Superior temporal gyrus (tissue), 1 donor: ENCODE results near the gene HOMER2.
A peak's percentile ranks its signal among the peaks of the same experiment; 100 is the strongest.

Experiments
- DNase-seq: peaks from one replicate; pipeline ENCODE4 v3.0.0-alpha.2; 2016; ENCODE audit errors: extremely low spot score

HOMER2 gene

DNA sequence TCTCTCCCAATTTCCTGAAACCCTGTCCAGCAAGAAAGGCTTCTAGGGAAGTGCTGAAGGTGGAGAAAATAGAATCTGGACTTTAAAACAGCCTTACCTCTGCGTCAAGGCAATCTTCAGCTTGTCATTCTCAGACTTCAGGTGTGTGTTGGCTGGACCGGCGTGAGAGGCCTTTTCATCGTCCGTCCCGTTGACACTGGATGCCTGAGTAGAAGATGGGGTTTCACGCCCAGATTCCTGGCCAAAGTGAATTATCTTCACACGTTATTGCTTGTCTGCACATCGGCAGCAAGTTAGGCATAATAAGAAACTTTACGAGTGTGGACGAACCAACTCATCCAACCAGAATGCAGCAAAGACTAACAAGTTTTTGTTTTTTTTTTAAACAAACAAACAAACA is 93.6 kb downstream of the HOMER2 start:
- no peak for DNase-seq

GRCh38 chr15:82856397-82857170 is 95.9 kb downstream of the HOMER2 start:
- no peak for DNase-seq

DNA sequence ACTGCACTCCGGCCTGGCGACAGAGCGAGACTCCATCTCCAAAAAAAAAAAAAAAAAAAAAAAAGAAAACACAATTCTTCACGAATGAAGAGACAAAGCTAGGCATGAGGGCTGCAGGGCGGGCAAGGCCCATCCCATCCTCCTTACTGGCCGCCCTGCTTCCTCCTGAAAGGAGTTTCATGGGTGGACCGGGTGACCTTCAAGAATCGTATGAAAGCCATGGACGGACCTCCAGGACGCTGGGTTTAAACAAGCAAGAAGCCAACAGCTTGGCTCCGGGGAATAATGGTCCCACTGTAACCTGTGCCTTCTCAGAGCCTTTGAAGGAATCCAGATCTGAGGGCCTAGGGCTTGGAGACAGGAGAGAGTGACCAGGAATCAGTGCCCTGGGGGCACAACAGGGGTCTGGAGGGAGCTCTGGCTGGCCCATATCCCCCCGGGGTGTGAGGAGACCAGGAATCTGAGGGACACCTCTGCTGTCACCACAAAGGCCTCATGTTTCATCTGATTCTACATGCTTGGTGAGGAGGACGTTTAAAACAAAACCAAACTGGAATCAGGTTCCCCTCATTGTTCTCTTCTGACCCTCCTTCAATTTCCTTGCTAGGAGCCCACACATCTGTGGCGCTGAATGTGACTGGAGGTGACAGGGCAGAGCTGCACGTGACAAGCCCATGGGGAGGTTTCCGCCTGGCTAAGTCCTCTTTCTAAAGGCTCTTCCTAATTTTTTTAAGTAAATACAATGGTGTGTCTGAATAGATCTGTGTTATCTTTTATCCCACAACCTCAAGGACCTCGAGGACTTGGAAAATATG is 97.0 kb downstream of the HOMER2 start:
- no peak for DNase-seq

DNA sequence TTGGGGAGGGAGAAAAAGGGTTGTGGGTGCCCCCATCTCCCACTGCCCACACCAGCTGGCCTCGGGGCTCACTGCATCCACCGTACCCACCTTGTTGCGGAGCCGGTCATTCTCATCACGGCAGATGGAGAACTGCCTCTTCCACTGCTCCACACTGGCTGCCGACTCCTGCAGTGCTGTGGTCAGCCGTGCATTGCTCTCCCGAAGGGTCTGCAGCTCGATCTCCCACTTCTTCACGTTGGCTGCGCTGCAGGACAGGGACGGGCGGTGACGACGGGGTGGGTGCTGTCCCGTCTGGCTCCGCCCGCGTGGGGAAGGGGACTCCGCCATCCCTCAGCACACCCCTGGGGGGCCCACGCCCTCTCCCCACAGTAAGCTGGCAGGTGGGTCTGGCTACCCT is 98.0 kb downstream of the HOMER2 start:
- no peak for DNase-seq

DNA sequence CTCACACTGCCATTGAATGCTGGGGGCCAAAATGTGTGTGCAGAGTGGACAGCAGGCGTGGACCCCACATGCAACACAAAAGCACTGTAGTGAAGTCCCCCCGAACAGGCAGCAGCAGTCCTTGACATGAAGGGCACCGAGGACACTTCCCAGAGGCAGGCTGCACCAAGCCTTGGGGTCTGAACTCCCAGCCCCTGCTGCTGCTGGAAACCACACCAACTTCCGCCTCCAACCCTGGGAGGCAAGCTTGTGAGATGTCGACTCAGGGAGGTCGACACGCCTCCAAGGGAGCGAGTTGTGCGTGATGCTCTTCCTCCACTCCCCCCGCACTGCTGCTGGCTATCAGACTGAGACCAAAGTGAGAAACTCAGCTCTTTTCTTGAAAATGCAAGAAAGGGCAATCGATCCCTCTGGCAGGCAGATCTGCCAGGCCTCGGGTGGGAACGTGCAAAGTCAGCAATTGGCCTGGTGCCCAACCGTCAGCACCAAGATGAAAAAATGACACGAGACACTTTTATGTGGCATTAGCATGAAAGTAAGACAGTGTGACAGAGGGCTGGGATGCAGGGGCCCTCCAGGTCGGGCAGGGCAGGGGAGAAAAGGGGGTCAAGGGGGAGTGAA is 99.5 kb downstream of the HOMER2 start:
- no peak for DNase-seq

- DNase-seq = no peak
Observed at GRCh38 chr15:82851981-82852511, 100.5 kb downstream of the HOMER2 start.

GRCh38 chr15:82851306-82851850 is 101.1 kb downstream of the HOMER2 start:
- DNase-seq = no peak

- no peak for DNase-seq
Observed at GRCh38 chr15:82850731-82851130, 101.8 kb downstream of the HOMER2 start.

GRCh38 chr15:82849556-82850512 is 102.7 kb downstream of the HOMER2 start:
- DNase-seq = peak; percentile 55

DNA sequence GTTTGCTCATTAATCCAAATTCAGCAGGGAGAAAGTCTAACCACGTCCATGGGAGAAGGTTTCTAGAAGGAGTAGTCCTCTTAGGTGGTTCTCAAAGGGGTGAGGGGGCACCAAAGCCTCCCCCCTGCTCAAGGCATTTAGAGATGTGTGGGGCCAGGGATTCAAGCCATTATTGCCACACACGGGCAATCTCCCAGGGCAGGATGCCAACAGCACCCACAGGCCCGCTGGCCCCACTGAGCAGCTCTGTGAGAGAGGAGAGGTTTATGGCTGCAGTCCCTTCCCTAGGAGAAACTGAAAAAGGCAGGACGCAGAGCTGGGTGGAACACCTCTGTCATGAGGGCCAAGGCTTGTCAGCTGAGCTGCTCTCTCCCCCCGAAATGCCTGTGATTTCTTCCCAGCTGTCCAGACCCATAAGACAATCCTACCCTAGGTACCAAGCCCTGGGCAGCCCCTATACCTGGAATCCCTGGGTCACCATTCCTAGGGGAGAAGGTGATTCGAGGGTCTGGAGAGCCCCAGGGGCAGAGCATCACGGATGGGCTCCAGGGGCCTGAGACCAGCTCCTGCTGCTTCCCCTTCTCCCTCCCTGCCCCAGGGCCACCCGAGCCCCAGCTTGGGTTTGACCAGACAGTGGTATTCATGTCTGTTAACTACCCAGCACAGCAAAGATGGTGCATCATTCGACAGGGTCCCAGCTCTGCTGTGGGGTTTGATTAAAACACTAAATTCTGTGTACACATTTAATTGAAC is 104.1 kb downstream of the HOMER2 start:
- no peak for DNase-seq

DNA sequence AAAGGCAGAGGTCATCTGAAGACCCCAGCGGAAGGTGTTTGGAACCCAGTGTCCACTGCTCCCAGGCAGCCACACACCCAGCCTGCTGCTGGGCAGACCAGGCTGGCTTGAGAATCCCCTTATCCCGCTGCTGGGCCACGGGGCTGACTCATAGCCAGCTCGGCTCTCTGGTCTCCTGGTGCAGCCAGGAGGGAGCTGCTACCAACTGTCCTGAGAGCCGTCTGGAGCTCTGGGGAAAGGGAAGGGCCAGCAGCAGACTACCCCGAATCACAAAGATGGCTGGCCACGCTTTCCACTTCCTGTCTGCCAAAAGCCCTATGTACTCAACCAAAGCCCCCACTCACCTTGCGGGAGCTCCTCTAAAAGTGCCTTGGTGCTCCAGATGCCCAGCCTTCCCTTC is 104.8 kb downstream of the HOMER2 start:
- no peak for DNase-seq

DNA sequence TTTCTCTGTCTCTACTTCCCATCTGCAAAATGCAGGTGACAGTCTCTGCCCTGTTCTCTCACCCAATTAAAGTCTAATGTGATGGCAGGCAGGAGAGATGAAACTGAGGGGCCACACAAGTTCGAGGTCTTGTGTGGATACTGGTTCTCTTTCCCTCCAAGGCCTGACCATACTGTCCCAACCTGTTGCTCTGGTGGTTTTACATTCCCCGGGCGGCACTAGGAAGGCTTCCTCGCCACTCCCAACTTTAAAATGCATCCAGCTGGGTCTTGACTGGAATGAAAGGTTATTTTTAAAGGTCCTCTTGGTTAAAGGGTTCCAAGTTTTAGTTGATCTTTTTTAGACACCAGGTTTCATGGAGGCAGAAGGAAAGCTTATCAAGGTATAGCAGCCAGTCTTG is 105.9 kb downstream of the HOMER2 start:
- no peak for DNase-seq

GRCh38 chr15:82845686-82846085 is 106.8 kb downstream of the HOMER2 start:
- no peak for DNase-seq

DNA sequence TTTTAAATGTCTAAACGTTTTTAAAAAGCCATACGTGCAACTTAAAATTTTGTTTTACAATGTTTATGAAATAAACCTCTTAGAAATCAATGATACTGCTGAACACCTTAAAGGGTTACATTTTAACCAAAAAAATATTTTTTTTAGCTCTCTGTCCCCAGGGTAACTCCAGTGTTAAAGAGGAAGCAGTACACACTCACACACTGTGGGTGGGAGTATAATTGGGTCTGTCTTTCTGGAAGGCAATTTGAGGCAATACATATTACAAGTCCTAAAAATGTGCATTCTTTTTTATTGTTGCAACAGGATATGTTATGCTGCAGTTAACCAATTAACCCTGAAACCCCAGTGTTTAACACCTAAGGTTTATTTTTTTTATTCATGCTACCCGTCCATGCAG is 109.0 kb downstream of the HOMER2 start:
- DNase-seq = no peak

DNA sequence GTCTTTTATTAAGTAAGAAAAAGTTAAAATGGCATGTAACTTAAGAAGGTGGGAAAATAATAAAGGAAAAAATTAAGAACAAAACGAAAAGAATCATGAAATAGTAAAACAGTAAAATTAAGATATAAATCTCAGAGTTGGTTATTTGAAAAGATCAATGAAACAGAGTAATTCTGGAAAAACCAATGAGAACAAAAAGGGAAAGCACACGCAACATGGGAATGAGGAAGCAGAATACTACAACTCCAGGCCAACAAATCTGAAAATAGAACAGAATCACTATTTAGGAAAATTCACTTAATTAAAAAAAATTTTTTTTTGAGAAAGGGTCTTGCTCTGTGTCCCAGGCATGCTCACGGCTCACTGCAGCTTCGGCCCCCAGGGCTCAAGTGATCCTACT is 112.4 kb downstream of the HOMER2 start:
- DNase-seq = no peak

- no peak for DNase-seq
Observed at GRCh38 chr15:82839136-82839535, 113.4 kb downstream of the HOMER2 start.

DNA sequence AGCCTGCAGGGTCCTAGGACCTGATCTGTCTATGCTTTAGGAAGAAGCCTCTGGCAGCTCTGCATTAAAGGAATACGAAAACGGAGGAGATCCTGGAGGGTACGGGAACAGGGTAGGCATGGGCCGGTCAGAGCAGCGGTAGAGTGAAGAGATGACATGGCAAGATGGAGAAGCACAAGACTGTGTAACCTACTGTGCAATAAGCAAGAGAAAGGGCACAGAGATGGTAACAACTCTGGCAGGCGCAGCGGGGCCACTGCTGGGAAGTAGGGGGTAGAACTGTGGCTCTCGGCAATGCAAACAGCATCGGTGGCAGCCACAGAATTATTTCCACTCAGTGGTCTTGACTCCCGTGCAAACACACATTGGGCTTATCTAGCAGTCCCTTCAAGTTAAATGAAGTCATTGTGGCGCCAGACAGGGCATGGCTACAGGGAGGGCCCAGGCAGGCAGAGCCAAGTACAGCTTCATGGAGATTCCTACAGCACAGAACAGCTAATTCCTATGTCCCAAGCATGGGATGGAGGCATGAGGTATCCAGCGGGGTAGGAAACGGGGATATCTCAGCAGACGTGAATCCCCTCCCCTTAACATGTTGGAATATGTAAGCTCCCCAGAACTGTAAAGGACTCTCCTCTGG is 114.3 kb downstream of the HOMER2 start:
- no peak for DNase-seq

DNA sequence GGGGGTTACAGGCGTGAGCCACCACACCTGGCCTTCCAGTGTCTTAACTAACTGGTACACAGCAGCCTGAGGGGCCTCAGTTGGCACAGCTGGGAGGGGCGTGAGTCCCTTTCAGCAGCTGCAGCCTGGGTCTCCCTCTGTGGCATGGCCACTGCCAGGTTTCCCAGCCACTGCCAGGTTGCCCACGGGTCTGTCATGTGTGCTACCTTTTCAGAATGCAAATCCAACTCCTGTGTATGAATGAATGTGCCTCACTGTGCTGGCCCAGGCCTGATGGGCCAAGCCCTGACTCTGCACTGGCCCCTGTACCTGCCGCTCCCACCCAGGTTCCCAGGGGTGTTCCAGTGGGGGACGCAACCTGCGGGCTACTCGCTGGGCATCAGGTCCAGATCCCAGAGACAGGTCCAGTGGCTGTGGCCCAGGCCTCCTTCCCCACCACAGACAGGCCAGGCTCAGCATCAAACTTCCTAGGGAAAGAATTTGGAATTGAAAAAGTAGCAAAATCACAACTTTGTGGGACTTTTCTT is 117.1 kb downstream of the HOMER2 start:
- no peak for DNase-seq

GRCh38 chr15:82833362-82833682 is 119.2 kb downstream of the HOMER2 start:
- no peak for DNase-seq
